Measurements from ENCODE around the gene FUT6.

Gene FUT6

GRCh38 chr19:5827891-5828660 lies 11.4 kb downstream of the FUT6 start:
- DNase-seq: peak; percentile 92

- DNase-seq: no peak
Measured at GRCh38 chr19:5827342-5827890, 12.1 kb downstream of the FUT6 start.

GRCh38 chr19:5826531-5827341 lies 12.8 kb downstream of the FUT6 start:
- DNase-seq: peak; percentile 30

GRCh38 chr19:5825178-5825577 lies 14.3 kb downstream of the FUT6 start:
- DNase-seq: no peak

- no peak for DNase-seq
Measured at GRCh38 chr19:5824751-5825150, 14.8 kb downstream of the FUT6 start.

- DNase-seq: no peak
Measured at GRCh38 chr19:5823579-5824281, 15.8 kb downstream of the FUT6 start.

- DNase-seq: no peak
Measured at GRCh38 chr19:5822181-5822844, 17.2 kb downstream of the FUT6 start.

GRCh38 chr19:5821521-5822180 lies 17.9 kb downstream of the FUT6 start:
- DNase-seq: no peak

- DNase-seq: no peak
Measured at GRCh38 chr19:5820785-5821184, 18.7 kb downstream of the FUT6 start.

GRCh38 chr19:5818594-5818993 lies 20.9 kb downstream of the FUT6 start:
- DNase-seq: no peak

GRCh38 chr19:5817218-5817617 lies 22.3 kb downstream of the FUT6 start:
- DNase-seq: no peak

- no peak for DNase-seq
Measured at GRCh38 chr19:5814852-5815246, 24.7 kb downstream of the FUT6 start.

- DNase-seq: no peak
Measured at GRCh38 chr19:5814123-5814851, 25.2 kb downstream of the FUT6 start.

GRCh38 chr19:5811117-5811516 lies 28.4 kb downstream of the FUT6 start:
- no peak for DNase-seq

- DNase-seq: no peak
Measured at GRCh38 chr19:5809469-5809868, 30.0 kb downstream of the FUT6 start.

GRCh38 chr19:5809053-5809452 lies 30.4 kb downstream of the FUT6 start:
- DNase-seq: no peak

GRCh38 chr19:5808120-5808816 lies 31.2 kb downstream of the FUT6 start:
- no peak for DNase-seq

- no peak for DNase-seq
Measured at GRCh38 chr19:5806905-5807304, 32.6 kb downstream of the FUT6 start.

GRCh38 chr19:5806133-5806489 lies 33.4 kb downstream of the FUT6 start:
- no peak for DNase-seq

GRCh38 chr19:5805462-5806132 lies 33.9 kb downstream of the FUT6 start:
- DNase-seq: peak; percentile 78
